Uterus (tissue), 2 donors: ENCODE data around the gene GSTT2B.
"Not testable (repeated sequence)": the region's sequence is repeated elsewhere in the genome, so short reads cannot be mapped to it uniquely, and the experiment has no call there.

Experiments used
- CTCF ChIP-seq, 4 experiments: fragments of 200-600 bp in 2 of 4; fragments of 450-650 bp in 2 of 4; sonication (generic) in 2 of 4; IDR thresholded peaks; one replicate each; pipeline ENCODE4 v1.5.1; 2016 to 2019; ENCODE audit warnings: antibody characterized with exemption in 4 of 4, mild to moderate bottlenecking in 2 of 4, moderate library complexity in 1 of 4
- POLR2A ChIP-seq, 2 donors: fragments of 450-650 bp; IDR thresholded peaks; one replicate each; pipeline ENCODE4 v1.6.1; 2016; ENCODE audit warnings: antibody characterized with exemption in 2 of 2, mild to moderate bottlenecking in 1 of 2, moderate library complexity in 1 of 2

- not testable (repeated sequence) for TF ChIP-seq CTCF, POLR2A (IDR thresholded peaks at IDR 0.05)
Observed at GRCh38 chr22:23920267-23920611, 40.8 kb downstream of the GSTT2B start.
